Endothelial cell of umbilical vein (primary cell): ENCODE results near the gene TOPAZ1. TPM values are rescaled to one million over a fixed set of nuclear protein-coding genes. Genes with fewer than 3 reads are reported as not detected.

Experiments used
- BruUV-seq: library from RNA; stranded (reverse); fragments of 400-500 nt; replicated peaks from 2 replicates; lab custom pipeline; 2021; lab: Mats Ljungman, UMichigan
- CTCF ChIA-PET: fragments of 300-600, 350-600 bp; sonication (Branson Sonifier 250); formaldehyde crosslinking; loops from one replicate; lab custom pipeline; 2021; ENCODE audit warnings: antibody characterized with exemption, inconsistent platforms; lab: Charles Lee
- POLR2A ChIA-PET: fragments of 300-600, 350-600 bp; sonication (Branson Sonifier 250); formaldehyde crosslinking; loops from one replicate; lab custom pipeline; 2021; ENCODE audit warnings: antibody characterized with exemption, inconsistent platforms; lab: Charles Lee
- DNase-seq: peaks from one replicate; pipeline ENCODE4 v3.0.0-alpha.2; 2011; ENCODE audit warnings: low read depth, low spot score
- FAIRE-seq: peaks from 2 replicates; lab custom pipeline; 2011; peaks lifted over from hg19 to GRCh38; lab: Jason Lieb, UNC
- H2AFZ ChIP-seq: 2 replicates; pipeline ENCODE4 v1.6.0; 2012; ENCODE audit warnings: low read depth, low read length, control low read depth, inconsistent platforms
- H3K27ac ChIP-seq: 2 replicates; pipeline ENCODE4 v1.5.1; 2011; ENCODE audit warnings: low read depth, mild to moderate bottlenecking, control low read depth, low read length, moderate library complexity; ENCODE audit not compliant: insufficient read depth
- H3K27me3 ChIP-seq, 2 experiments: 2 replicates each; pipeline versions ENCODE4 v1.6.0 to v1.6.1; 2011; ENCODE audit warnings: low read length in 2 of 2, mixed read lengths in 1 of 2; ENCODE audit not compliant: control insufficient read depth in 2 of 2, insufficient read depth in 2 of 2
- H3K36me3 ChIP-seq, 2 experiments: 2 replicates in 1 of 2; 3 replicates in 1 of 2; pipeline ENCODE4 v1.5.1; 2011; ENCODE audit warnings: low read length in 2 of 2, mild to moderate bottlenecking in 1 of 2, moderate library complexity in 1 of 2; ENCODE audit not compliant: control insufficient read depth in 2 of 2, insufficient read depth in 2 of 2; ENCODE audit errors: extremely low read depth in 1 of 2
- H3K4me1 ChIP-seq: 3 replicates; pipeline ENCODE4 v1.5.1; 2011; ENCODE audit warnings: mild to moderate bottlenecking, low read length; ENCODE audit not compliant: control insufficient read depth, insufficient read depth; ENCODE audit errors: extremely low read depth
- H3K4me2 ChIP-seq: 2 replicates; pipeline ENCODE4 v1.6.1; 2011; ENCODE audit warnings: low read length, control low read depth, mixed read lengths; ENCODE audit not compliant: insufficient read depth
- H3K4me3 ChIP-seq, 3 experiments: fragments of 200-600 bp in 1 of 3; sonication (generic), shearing (Covaris generic) in 1 of 3; replicated peaks in 1 of 3; 2 replicates each; pipeline ENCODE4 v1.5.1; 2011 to 2016; ENCODE audit warnings: control low read depth in 3 of 3, low read length in 3 of 3, mild to moderate bottlenecking in 2 of 3, inconsistent platforms in 1 of 3, low read depth in 1 of 3, moderate library complexity in 1 of 3; ENCODE audit not compliant: insufficient read depth in 1 of 3
- H3K79me2 ChIP-seq: 2 replicates; pipeline ENCODE4 v1.6.0; 2012; ENCODE audit warnings: low read length, inconsistent platforms; ENCODE audit not compliant: control insufficient read depth, insufficient read depth
- H3K9ac ChIP-seq: replicated peaks from 2 replicates; pipeline ENCODE3; 2011; ENCODE audit warnings: low read length, control low read depth; ENCODE audit not compliant: insufficient read depth; ENCODE audit errors: extremely low read depth
- H3K9me1 ChIP-seq: replicated peaks from 3 replicates; pipeline ENCODE4 v1.6.0; 2011; ENCODE audit warnings: mild to moderate bottlenecking, low read length; ENCODE audit not compliant: control insufficient read depth, insufficient read depth; ENCODE audit errors: extremely low read depth
- H3K9me3 ChIP-seq: replicated peaks from 2 replicates; pipeline ENCODE4 v1.5.1; 2012; ENCODE audit warnings: low read length, inconsistent platforms; ENCODE audit not compliant: control insufficient read depth, insufficient read depth
- H4K20me1 ChIP-seq: replicated peaks from 2 replicates; pipeline ENCODE3; 2011; ENCODE audit warnings: mild to moderate bottlenecking, low read length; ENCODE audit not compliant: control insufficient read depth, insufficient read depth; ENCODE audit errors: extremely low read depth
- EZH2 ChIP-seq: IDR thresholded peaks from 2 replicates; pipeline ENCODE4 v1.6.1; 2012; ENCODE audit warnings: borderline replicate concordance, low read depth, mild to moderate bottlenecking, moderate library complexity, low read length, inconsistent platforms; ENCODE audit not compliant: severe bottlenecking
- FOS ChIP-seq: IDR thresholded peaks from 2 replicates; pipeline ENCODE4 v1.6.1; 2011; ENCODE audit warnings: mild to moderate bottlenecking, low read length, moderate library complexity, borderline replicate concordance; ENCODE audit not compliant: insufficient read depth
- GATA2 ChIP-seq: IDR thresholded peaks from 2 replicates; pipeline ENCODE4 v1.7.0; 2011; ENCODE audit warnings: low read depth, mild to moderate bottlenecking, moderate library complexity, mixed read lengths, low read length; ENCODE audit not compliant: insufficient read length, insufficient read depth
- JUN ChIP-seq: IDR thresholded peaks from 2 replicates; pipeline ENCODE4 v1.6.1; 2011; ENCODE audit warnings: borderline replicate concordance, low read depth; ENCODE audit not compliant: insufficient read length, insufficient read depth
- MAX ChIP-seq: IDR thresholded peaks from 2 replicates; pipeline ENCODE4 v1.6.1; 2011; ENCODE audit not compliant: insufficient read depth, insufficient read length
- MYC ChIP-seq: IDR thresholded peaks from one replicate; pipeline ENCODE4 v1.6.1; 2011; ENCODE audit warnings: mild to moderate bottlenecking, low read depth, low read length
- POLR2A ChIP-seq: IDR thresholded peaks from 2 replicates; pipeline ENCODE4 v1.6.1; 2012; ENCODE audit warnings: low read depth, mild to moderate bottlenecking, control low read depth, low read length
- POLR2AphosphoS5 ChIP-seq: IDR thresholded peaks from 2 replicates; pipeline ENCODE4 v1.6.1; 2012; ENCODE audit warnings: low read depth, mild to moderate bottlenecking, control low read depth, low read length, moderate library complexity; ENCODE audit not compliant: insufficient read depth
- dilution Hi-C: fragments of 300-500 bp; cut with MboI; formaldehyde crosslinking; loops from one replicate; pipeline ENCODE4 v1.15.0; 2019; ENCODE audit warnings: low sequenced_read_pairs; ENCODE audit not compliant: extremely low pct_ligation_motif_present
- intact Hi-C: fragments of 100-400 bp; cut with micrococcal nuclease; formaldehyde crosslinking; loops from one replicate; pipeline ENCODE4 v1.10.0; 2022
- polyA plus RNA-seq, 4 experiments: library from polyadenylated mRNA; depleted of rRNA in 3 of 4; stranded (reverse) in 3 of 4; unstranded in 1 of 4; fragments of >200 nt; gene quantifications; 2 replicates each; pipeline versions ENCODE4 v1.2.1 to v1.2.3, GENCODE V29; 2011 to 2012; ENCODE audit warnings: missing spikeins in 1 of 4
- total RNA-seq: library from RNA; stranded (reverse); gene quantifications from 2 replicates; pipeline ENCODE4 v1.2.3, GENCODE V29; 2021
- TF ChIP-seq, protein P1 (sequence below), 2 donors: IDR thresholded peaks; 1 replicate in 1 of 2; 2 replicates in 1 of 2; pipeline ENCODE4 v1.5.1; 2011; ENCODE audit warnings: low read length in 2 of 2, mild to moderate bottlenecking in 2 of 2, moderate library complexity in 2 of 2, control low read depth in 1 of 2, inconsistent platforms in 1 of 2, low read depth in 1 of 2; ENCODE audit not compliant: insufficient read depth in 1 of 2; ENCODE audit errors: extremely low read depth in 1 of 2

Gene TOPAZ1
- total and polyA plus RNA-seq, 2 donors (not counting 3 experiments of a cell fraction or from before 2014, with no cell fraction given) = not detected

- Histone ChIP-seq H3K4me1 (no peaks in the 10 kb centered on the region), H3K4me2 (no peak overlapping the region), H3K27me3 (peaks cover 0 to 6% of the 10 kb centered on the region in 2 experiments), H2AFZ (no peak overlapping the region), H3K9me3 (no peaks in the 10 kb centered on the region), H3K9me1 (no peaks in the 10 kb centered on the region), H3K36me3 (no peaks in the 10 kb centered on the region), H4K20me1 (no peaks in the 10 kb centered on the region), H3K4me3 (no peak overlapping the region), H3K79me2 (no peaks in the 10 kb centered on the region), H3K27ac (no peak overlapping the region), H3K9ac (no peak overlapping the region)
- DNase-seq = no peak
- intact Hi-C loops = no loop called here
- no peak for FAIRE-seq
- ChIA-PET CTCF (interaction anchor here (0.7 to 1.4 kb wide), 3 partner anchors 8 to 14 kb away, joined by 3 to 8 read pairs (median 4); no protein-coding TSS in a partner anchor), POLR2A (no interaction called here)
- no peak for TF ChIP-seq MYC
- dilution Hi-C loops = no loop called here
- no TSS peak for BruUV-seq
These were observed 30.7 kb upstream of the TOPAZ1 start for GRCh38 chr3:44210967-44211366.

DNA sequence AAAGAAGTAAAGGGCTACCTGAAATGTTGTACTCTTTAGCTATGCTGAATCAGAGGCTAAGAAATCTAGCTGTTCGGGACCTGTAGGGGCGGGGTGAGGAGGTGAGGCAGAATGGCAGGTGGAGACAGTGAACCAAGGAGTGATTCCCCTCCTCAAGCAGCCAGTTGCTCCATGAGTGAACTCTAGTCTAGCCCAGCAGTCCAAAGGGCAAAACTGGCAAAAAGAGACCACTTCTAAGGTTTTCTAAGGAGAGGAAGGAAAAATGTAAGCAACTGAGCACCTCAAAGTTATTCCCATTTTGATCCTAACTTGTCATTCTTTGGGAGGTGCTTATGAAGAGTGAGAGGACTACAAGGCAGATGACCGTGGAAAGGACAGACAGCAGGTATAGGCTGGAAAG lies 19.3 kb upstream of the TOPAZ1 start:
- H3K27ac ChIP-seq = no peak overlapping the region
- H3K9me1 ChIP-seq = no peaks in the 10 kb centered on the region
- H3K4me3 ChIP-seq = no peak overlapping the region
- FAIRE-seq = no peak
- H3K79me2 ChIP-seq = no peaks in the 10 kb centered on the region
- H3K36me3 ChIP-seq = no peaks in the 10 kb centered on the region
- H3K27me3 ChIP-seq = peaks cover 20 to 21% of the 10 kb centered on the region in 2 experiments
- no TSS peak for BruUV-seq
- CTCF ChIA-PET = interaction anchor here (0.7 kb wide), 1 partner anchor 24 kb away, joined by 6 read pairs; no protein-coding TSS in a partner anchor
- no peak for DNase-seq
- dilution Hi-C loops (no loop called here), intact Hi-C loops (no loop called here)
- H3K4me1 ChIP-seq = no peaks in the 10 kb centered on the region
- no peaks in the 10 kb centered on the region for H3K9me3 ChIP-seq
- no peaks in the 10 kb centered on the region for H4K20me1 ChIP-seq
- H3K4me2 ChIP-seq = no peak overlapping the region
- H3K9ac ChIP-seq = no peak overlapping the region
- TF ChIP-seq MAX (no peak), MYC (no peak), JUN (no peak), FOS (no peak), EZH2 (no peak), GATA2 (no peak), POLR2AphosphoS5 (no peak), POLR2A (no peak)
- TF ChIP-seq, protein P1, sequence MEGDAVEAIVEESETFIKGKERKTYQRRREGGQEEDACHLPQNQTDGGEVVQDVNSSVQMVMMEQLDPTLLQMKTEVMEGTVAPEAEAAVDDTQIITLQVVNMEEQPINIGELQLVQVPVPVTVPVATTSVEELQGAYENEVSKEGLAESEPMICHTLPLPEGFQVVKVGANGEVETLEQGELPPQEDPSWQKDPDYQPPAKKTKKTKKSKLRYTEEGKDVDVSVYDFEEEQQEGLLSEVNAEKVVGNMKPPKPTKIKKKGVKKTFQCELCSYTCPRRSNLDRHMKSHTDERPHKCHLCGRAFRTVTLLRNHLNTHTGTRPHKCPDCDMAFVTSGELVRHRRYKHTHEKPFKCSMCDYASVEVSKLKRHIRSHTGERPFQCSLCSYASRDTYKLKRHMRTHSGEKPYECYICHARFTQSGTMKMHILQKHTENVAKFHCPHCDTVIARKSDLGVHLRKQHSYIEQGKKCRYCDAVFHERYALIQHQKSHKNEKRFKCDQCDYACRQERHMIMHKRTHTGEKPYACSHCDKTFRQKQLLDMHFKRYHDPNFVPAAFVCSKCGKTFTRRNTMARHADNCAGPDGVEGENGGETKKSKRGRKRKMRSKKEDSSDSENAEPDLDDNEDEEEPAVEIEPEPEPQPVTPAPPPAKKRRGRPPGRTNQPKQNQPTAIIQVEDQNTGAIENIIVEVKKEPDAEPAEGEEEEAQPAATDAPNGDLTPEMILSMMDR (IDR thresholded peaks at IDR 0.05; ENCODE audit: extremely low read depth in 1 of 2, insufficient read depth in 1 of 2, low read depth in 1 of 2, low read length in 2 of 2) = no peak
- no peak overlapping the region for H2AFZ ChIP-seq
- POLR2A ChIA-PET = no interaction called here
